Thyroid gland (tissue), 4 donors: ENCODE results near the gene SLC38A3.

Source experiments
- POLR2A ChIP-seq, 2 donors: fragments of 450-650 bp; IDR thresholded peaks; one replicate each; pipeline ENCODE4 v1.6.1; 2017; ENCODE audit warnings: antibody characterized with exemption in 2 of 2, mild to moderate bottlenecking in 2 of 2, moderate library complexity in 1 of 2
- TF ChIP-seq, protein P1 (sequence below), 6 experiments: fragments of 200-600 bp in 3 of 6; fragments of 450-650 bp in 3 of 6; sonication (generic) in 3 of 6; IDR thresholded peaks; one replicate each; pipeline ENCODE4 v1.5.1; 2016 to 2019; ENCODE audit warnings: antibody characterized with exemption in 6 of 6, mild to moderate bottlenecking in 2 of 6, inconsistent platforms in 1 of 6, moderate library complexity in 1 of 6

DNA sequence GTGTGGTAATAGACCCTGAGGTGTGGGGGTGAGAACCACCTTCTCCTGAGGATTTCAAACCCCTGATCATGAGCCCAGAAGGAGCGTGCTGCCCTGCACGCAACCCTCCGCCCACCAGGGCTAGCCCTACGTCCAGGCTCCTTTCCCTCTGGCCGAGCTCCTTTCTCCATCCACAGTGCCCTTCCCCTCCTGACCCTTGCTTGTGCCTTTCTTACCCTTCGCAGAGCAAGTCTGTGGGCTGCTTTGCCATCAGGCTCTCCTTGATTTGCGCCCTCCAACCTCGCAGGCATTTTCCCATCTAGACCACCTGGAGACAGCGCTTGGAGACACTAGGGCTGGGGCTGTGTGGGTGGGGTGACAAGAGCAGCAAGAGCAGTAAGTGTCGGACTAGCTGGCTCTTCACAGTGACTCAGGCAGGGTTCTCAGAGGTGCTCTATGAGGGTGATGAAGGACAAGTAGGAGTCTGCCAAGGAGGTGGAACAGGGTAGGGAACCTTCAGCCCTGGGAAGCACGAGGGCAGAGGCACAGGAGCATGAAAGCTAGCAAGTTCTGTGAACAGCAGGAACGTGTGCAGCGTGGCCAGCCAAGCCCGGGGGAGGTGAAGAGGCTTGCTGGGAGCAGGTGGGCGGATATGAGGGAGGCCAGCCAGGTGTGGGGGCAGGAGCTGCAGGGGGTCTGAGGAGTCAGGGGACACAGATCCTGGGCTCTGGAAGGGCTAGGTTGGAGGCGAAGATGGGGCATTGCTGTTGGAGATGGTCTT lies 2.5 kb upstream of the SLC38A3 start:
- TF ChIP-seq, protein P1, sequence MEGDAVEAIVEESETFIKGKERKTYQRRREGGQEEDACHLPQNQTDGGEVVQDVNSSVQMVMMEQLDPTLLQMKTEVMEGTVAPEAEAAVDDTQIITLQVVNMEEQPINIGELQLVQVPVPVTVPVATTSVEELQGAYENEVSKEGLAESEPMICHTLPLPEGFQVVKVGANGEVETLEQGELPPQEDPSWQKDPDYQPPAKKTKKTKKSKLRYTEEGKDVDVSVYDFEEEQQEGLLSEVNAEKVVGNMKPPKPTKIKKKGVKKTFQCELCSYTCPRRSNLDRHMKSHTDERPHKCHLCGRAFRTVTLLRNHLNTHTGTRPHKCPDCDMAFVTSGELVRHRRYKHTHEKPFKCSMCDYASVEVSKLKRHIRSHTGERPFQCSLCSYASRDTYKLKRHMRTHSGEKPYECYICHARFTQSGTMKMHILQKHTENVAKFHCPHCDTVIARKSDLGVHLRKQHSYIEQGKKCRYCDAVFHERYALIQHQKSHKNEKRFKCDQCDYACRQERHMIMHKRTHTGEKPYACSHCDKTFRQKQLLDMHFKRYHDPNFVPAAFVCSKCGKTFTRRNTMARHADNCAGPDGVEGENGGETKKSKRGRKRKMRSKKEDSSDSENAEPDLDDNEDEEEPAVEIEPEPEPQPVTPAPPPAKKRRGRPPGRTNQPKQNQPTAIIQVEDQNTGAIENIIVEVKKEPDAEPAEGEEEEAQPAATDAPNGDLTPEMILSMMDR (IDR thresholded peaks at IDR 0.05) = no peak
- TF ChIP-seq POLR2A (IDR thresholded peaks at IDR 0.05) = no peak
